A549 (cell line): ENCODE measurements around the gene FGD4. TPM values are rescaled to one million over a fixed set of nuclear protein-coding genes. Genes with fewer than 3 reads are reported as not detected.

ENCODE experiments used
- ATAC-seq, 2 experiments: fragments of 200-7000 bp in 1 of 2; fragments of >200 bp in 1 of 2; cut with Nextera tagmentation in 1 of 2; cut with Tn5 transposase in 1 of 2; 3 replicates each; pipeline versions ENCODE4 v1.8.0 to v1.9.1; 2018 to 2020; ENCODE audit warnings: mild to moderate bottlenecking in 1 of 2, moderate library complexity in 1 of 2
- CTCF ChIA-PET: fragments of 300-600 bp; sonication (Branson Sonifier 250); formaldehyde crosslinking; extraction: SDS; loops from one replicate; lab custom pipeline; 2021; ENCODE audit warnings: antibody characterized with exemption, inconsistent platforms; lab: Yijun Ruan, JAX
- POLR2A ChIA-PET: fragments of 350-600 bp; formaldehyde crosslinking; extraction: SDS; loops from one replicate; lab custom pipeline; 2021; ENCODE audit warnings: antibody characterized with exemption, inconsistent platforms; lab: Yijun Ruan, JAX
- DNase-seq, 2 experiments: peaks; one replicate each; pipeline versions ENCODE4 v3.0.0 to v3.0.0-alpha.2; 2011 to 2016; ENCODE audit warnings: low read depth in 1 of 2, low spot score in 1 of 2
- FAIRE-seq: peaks from 2 replicates; lab custom pipeline; 2011; peaks lifted over from hg19 to GRCh38; lab: Jason Lieb, UNC
- H3K27ac ChIP-seq, 2 experiments: fragments of >200 bp; sonication (Bioruptor Twin); formaldehyde crosslinking; 3 replicates each; pipeline ENCODE4 v1.5.1; 2016 to 2017
- H3K4me1 ChIP-seq: fragments of >200 bp; sonication (Bioruptor Twin); formaldehyde crosslinking; 3 replicates; pipeline ENCODE4 v1.6.1; 2016
- H3K4me2 ChIP-seq: fragments of >200 bp; sonication (Bioruptor Twin); formaldehyde crosslinking; 3 replicates; pipeline ENCODE4 v1.6.1; 2016
- H3K4me3 ChIP-seq: fragments of >200 bp; sonication (Bioruptor Twin); formaldehyde crosslinking; 3 replicates; pipeline ENCODE4 v1.5.1; 2016
- H3K9me3 ChIP-seq: fragments of >200 bp; sonication (Bioruptor Twin); formaldehyde crosslinking; 3 replicates; pipeline ENCODE4 v1.6.1; 2016
- CBX8 ChIP-seq: fragments of 200-600 bp; sonication (generic); IDR thresholded peaks from 2 replicates; pipeline ENCODE4 v1.6.1; 2016
- CHD2 ChIP-seq: fragments of 150-350 bp; IDR thresholded peaks from 2 replicates; pipeline ENCODE4 v1.6.1; 2014; ENCODE audit warnings: low read length; ENCODE audit not compliant: partially characterized antibody
- EHMT2 ChIP-seq: fragments of 200-600 bp; sonication (generic); IDR thresholded peaks from 2 replicates; pipeline ENCODE4 v1.6.1; 2016; ENCODE audit warnings: antibody characterized with exemption, low read depth, mild to moderate bottlenecking, moderate library complexity
- ELK1 ChIP-seq: fragments of 150-350 bp; IDR thresholded peaks from 2 replicates; pipeline ENCODE4 v1.6.1; 2014; ENCODE audit warnings: low read depth, mild to moderate bottlenecking, low read length
- HOXB13 ChIP-seq: fragments of 250-450 bp; sonication (Bioruptor Pico); IDR thresholded peaks from 2 replicates; pipeline ENCODE4 v1.5.0; 2020; ENCODE audit warnings: low read depth, mild to moderate bottlenecking, moderate library complexity
- HOXB5 ChIP-seq: fragments of 250-450 bp; sonication (Bioruptor Pico); IDR thresholded peaks from 2 replicates; pipeline ENCODE4 v1.5.0; 2020; ENCODE audit warnings: mild to moderate bottlenecking, moderate library complexity
- KDM1A ChIP-seq: fragments of 200-600 bp; sonication (generic); IDR thresholded peaks from 2 replicates; pipeline ENCODE4 v1.6.1; 2016; ENCODE audit warnings: low read depth, mild to moderate bottlenecking
- MAFK ChIP-seq: fragments of 450-650 bp; IDR thresholded peaks from 2 replicates; pipeline ENCODE4 v1.6.1; 2014; ENCODE audit not compliant: partially characterized antibody
- MYC ChIP-seq: IDR thresholded peaks from 2 replicates; pipeline ENCODE4 v1.6.1; 2012; ENCODE audit warnings: mild to moderate bottlenecking, inconsistent platforms, low read length, improper control_type of control experiment, borderline replicate concordance
- NPAS2 ChIP-seq: fragments of 250-450 bp; sonication (Bioruptor Pico); IDR thresholded peaks from 2 replicates; pipeline ENCODE4 v1.8.0; 2022; ENCODE audit warnings: mild to moderate bottlenecking, moderate library complexity, borderline replicate concordance
- POLR2AphosphoS2 ChIP-seq: conservative IDR thresholded peaks from 2 replicates; pipeline ENCODE4 v1.6.1; 2012; ENCODE audit warnings: low read length, improper control_type of control experiment, inconsistent platforms
- RAD21 ChIP-seq, 2 experiments: fragments of >200 bp in 1 of 2; sonication (Bioruptor Twin) in 1 of 2; formaldehyde crosslinking in 1 of 2; IDR thresholded peaks in 1 of 2; conservative IDR thresholded peaks in 1 of 2; 2 replicates in 1 of 2; 3 replicates in 1 of 2; pipeline ENCODE4 v1.6.1; 2012 to 2018; ENCODE audit warnings: inconsistent platforms in 1 of 2
- RARB ChIP-seq: fragments of 250-450 bp; sonication (Bioruptor Pico); IDR thresholded peaks from 2 replicates; pipeline ENCODE4 v1.8.0; 2021; ENCODE audit warnings: mild to moderate bottlenecking, moderate library complexity
- RNF2 ChIP-seq: fragments of 200-600 bp; sonication (generic); IDR thresholded peaks from 2 replicates; pipeline ENCODE4 v1.6.1; 2016; ENCODE audit warnings: low read depth, mild to moderate bottlenecking, antibody characterized with exemption, moderate library complexity, borderline replicate concordance
- TP53 ChIP-seq: fragments of 250-450 bp; sonication (Bioruptor Pico); IDR thresholded peaks from 2 replicates; pipeline ENCODE4 v1.5.0; 2021; ENCODE audit warnings: mild to moderate bottlenecking, moderate library complexity
- ZFP36 ChIP-seq: fragments of 450-650 bp; IDR thresholded peaks from 2 replicates; pipeline ENCODE4 v1.6.1; 2014; ENCODE audit warnings: borderline replicate concordance; ENCODE audit not compliant: partially characterized antibody
- WGBS: methylation state at CpG from one replicate; pipeline ENCODE4 v1.1.6; 2017; ENCODE audit errors: missing lambda C conversion rate; 5-methylcytosine and 5-hydroxymethylcytosine counted together
- polyA plus RNA-seq, 4 experiments: library from polyadenylated mRNA; depleted of rRNA in 3 of 4; stranded (reverse); fragments of >200 nt; fragmentation: RNase III in 1 of 4; extraction: RNeasy Plus Mini Kit Qiagen cat#74134 plus additional on column Dnase treatment in 1 of 4; gene quantifications; 2 replicates in 3 of 4; 3 replicates in 1 of 4; pipeline ENCODE4 v1.2.3, GENCODE V29; 2011 to 2017
- TF ChIP-seq, protein P1 (sequence below): fragments of >200 bp; sonication (Bioruptor Twin); formaldehyde crosslinking; IDR thresholded peaks from 3 replicates; pipeline ENCODE4 v1.6.1; 2016
- TF ChIP-seq, protein P2 (sequence below): fragments of >200 bp; sonication (Bioruptor Twin); formaldehyde crosslinking; IDR thresholded peaks from 2 replicates; pipeline ENCODE4 v1.6.1; 2016
- TF ChIP-seq, protein P3 (sequence below): IDR thresholded peaks from 2 replicates; pipeline ENCODE4 v1.6.1; 2012

Gene FGD4
- polyA plus RNA-seq, 2 of the 4 experiments (the other 2 are of a cell fraction) = 2.2 to 6.0 TPM

- no peak for FAIRE-seq
- H3K4me3 ChIP-seq = no peak overlapping the region
- no peak for TF ChIP-seq ZFP36
- TF ChIP-seq MAFK = peak; percentile 86
- TF ChIP-seq, all 56 proteins: peak for 1
- Histone ChIP-seq H3K27ac (no peak overlapping the region; a peak in 1 of 6 replicates), H3K4me2 (no peak overlapping the region), H3K4me1 (peaks cover 15% of the 10 kb centered on the region; the same call in 2 of the 3 replicates), H3K9me3 (no peaks in the 10 kb centered on the region)
- POLR2A ChIA-PET = no interaction called here
- CTCF ChIA-PET = interaction anchor here (1.5 to 9.4 kb wide), 2 partner anchors 290 to 304 kb away, joined by 7 to 137 read pairs; no protein-coding TSS in a partner anchor
- ATAC-seq (no peak), DNase-seq (no peak)
- 91% methylated on average over 4 of the region's 4 CpGs for WGBS
Observed at GRCh38 chr12:32367381-32367780, 32.0 kb upstream of the FGD4 start.

DNA sequence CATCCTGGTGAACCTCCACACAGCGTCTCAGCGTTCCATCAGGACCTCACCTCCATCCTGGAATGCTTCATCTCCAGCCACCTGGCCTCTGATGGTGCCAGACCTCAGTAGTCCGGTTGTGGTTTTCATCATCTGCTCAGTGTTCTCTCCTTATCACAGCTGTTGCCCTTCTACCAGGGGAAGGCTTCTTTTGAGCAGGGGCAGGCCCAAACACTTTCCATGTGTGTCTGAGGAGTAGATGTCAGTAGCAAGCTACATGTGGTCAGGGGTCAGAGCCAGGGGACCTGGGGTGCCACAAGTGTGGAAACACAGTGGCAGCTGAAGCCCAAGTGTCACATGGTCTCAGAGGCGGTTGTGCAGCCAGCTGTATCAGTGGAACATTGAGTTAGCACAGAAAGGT, 30.2 kb upstream of the FGD4 start:
- POLR2A ChIA-PET = no interaction called here
- FAIRE-seq = no peak
- CTCF ChIA-PET = interaction anchor here (0.6 to 9.4 kb wide), 2 partner anchors 302 to 694 kb away, joined by 3 to 137 read pairs; no protein-coding TSS in a partner anchor
- 44% methylated on average over 4 of the region's 4 CpGs for WGBS
- no peaks in the 10 kb centered on the region for H3K9me3 ChIP-seq
- no peak overlapping the region for H3K4me3 ChIP-seq
- ATAC-seq = no peak
- H3K4me2 ChIP-seq = no peak overlapping the region
- DNase-seq = no peak
- no peak overlapping the region for H3K27ac ChIP-seq
- TF ChIP-seq POLR2AphosphoS2 (no peak), EHMT2 (no peak), RAD21 (conservative IDR thresholded peaks at IDR 0.05 in 1 of 2, IDR thresholded peaks at IDR 0.05 in 1 of 2) (no peak), TP53 (CRISPR knock-in tag) (no peak), NPAS2 (CRISPR knock-in tag) (no peak), HOXB5 (CRISPR knock-in tag) (no peak), CBX8 (no peak), CHD2 (no peak), RNF2 (no peak), RARB (CRISPR knock-in tag) (no peak)
- TF ChIP-seq, protein P1, sequence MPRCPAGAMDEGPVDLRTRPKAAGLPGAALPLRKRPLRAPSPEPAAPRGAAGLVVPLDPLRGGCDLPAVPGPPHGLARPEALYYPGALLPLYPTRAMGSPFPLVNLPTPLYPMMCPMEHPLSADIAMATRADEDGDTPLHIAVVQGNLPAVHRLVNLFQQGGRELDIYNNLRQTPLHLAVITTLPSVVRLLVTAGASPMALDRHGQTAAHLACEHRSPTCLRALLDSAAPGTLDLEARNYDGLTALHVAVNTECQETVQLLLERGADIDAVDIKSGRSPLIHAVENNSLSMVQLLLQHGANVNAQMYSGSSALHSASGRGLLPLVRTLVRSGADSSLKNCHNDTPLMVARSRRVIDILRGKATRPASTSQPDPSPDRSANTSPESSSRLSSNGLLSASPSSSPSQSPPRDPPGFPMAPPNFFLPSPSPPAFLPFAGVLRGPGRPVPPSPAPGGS = no peak
- peaks cover 15% of the 10 kb centered on the region; the same call in 2 of the 3 replicates for H3K4me1 ChIP-seq

GRCh38 chr12:32377344-32378055, 21.9 kb upstream of the FGD4 start:
- ATAC-seq (no peak), FAIRE-seq (no peak), DNase-seq (no peak)
- Histone ChIP-seq H3K4me1 (no peaks in the 10 kb centered on the region), H3K9me3 (no peaks in the 10 kb centered on the region), H3K4me2 (no peak overlapping the region), H3K27ac (no peak overlapping the region), H3K4me3 (no peak overlapping the region)
- ChIA-PET POLR2A (no interaction called here), CTCF (interaction anchor here (0.8 to 2.6 kb wide), 5 partner anchors 12 to 294 kb away, joined by 3 to 10 read pairs (median 3); partner anchors contain the start of gene FGD4)
- 78% methylated on average over 12 of the region's 12 CpGs for WGBS
- TF ChIP-seq ELK1 (no peak), MYC (no peak), KDM1A (no peak), RAD21 (conservative IDR thresholded peaks at IDR 0.05 in 1 of 2, IDR thresholded peaks at IDR 0.05 in 1 of 2) (no peak), HOXB13 (no peak)
- TF ChIP-seq, protein P2, sequence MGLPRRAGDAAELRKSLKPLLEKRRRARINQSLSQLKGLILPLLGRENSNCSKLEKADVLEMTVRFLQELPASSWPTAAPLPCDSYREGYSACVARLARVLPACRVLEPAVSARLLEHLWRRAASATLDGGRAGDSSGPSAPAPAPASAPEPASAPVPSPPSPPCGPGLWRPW = no peak
- TF ChIP-seq, protein P3, sequence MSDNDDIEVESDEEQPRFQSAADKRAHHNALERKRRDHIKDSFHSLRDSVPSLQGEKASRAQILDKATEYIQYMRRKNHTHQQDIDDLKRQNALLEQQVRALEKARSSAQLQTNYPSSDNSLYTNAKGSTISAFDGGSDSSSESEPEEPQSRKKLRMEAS = no peak
